ENCODE results near the gene PRTN3.

GRCh38 chr19:870314-870713 lies 29.5 kb downstream of the PRTN3 start:
- TF ChIP-seq CTCF (IDR thresholded peaks at IDR 0.05) (no peak), POLR2A (IDR thresholded peaks at IDR 0.05) (no peak)
